B cell (primary cell): ENCODE measurements around the gene CHSY3. TPM values are rescaled to one million over a fixed set of nuclear protein-coding genes. Genes with fewer than 3 reads are reported as not detected.

ENCODE experiments used
- ATAC-seq: fragments of 200-7000 bp; cut with Tn5 transposase; one replicate; pipeline ENCODE4 v1.10.0; 2021; ENCODE audit warnings: low read depth, mild to moderate bottlenecking, moderate number of reproducible peaks, moderate library complexity
- CTCF ChIA-PET: fragments of 350-600 bp; sonication (Branson Sonifier 250); formaldehyde crosslinking; loops from one replicate; lab custom pipeline; 2021; ENCODE audit warnings: antibody characterized with exemption, inconsistent platforms; lab: Charles Lee
- POLR2A ChIA-PET: fragments of 350-600 bp; sonication (Branson Sonifier 250); formaldehyde crosslinking; loops from one replicate; lab custom pipeline; 2021; ENCODE audit warnings: antibody characterized with exemption; lab: Charles Lee
- DNase-seq: peaks from one replicate; pipeline ENCODE4 v3.0.0; 2013
- H2AFZ ChIP-seq: 2 replicates; pipeline ENCODE4 v1.6.1; 2012; ENCODE audit warnings: mild to moderate bottlenecking, low read depth, low read length; ENCODE audit not compliant: insufficient read depth, poor library complexity, severe bottlenecking
- H3K27ac ChIP-seq, 2 donors: 1 replicate in 1 of 2; 2 replicates in 1 of 2; pipeline ENCODE4 v1.5.1; 2012 to 2013; ENCODE audit warnings: low read length in 2 of 2, mild to moderate bottlenecking in 2 of 2, moderate library complexity in 1 of 2
- H3K27me3 ChIP-seq, 4 experiments: fragments of 200-600 bp in 1 of 4; sonication (generic) in 1 of 4; replicated peaks in 1 of 4; 1 replicate in 2 of 4; 2 replicates in 2 of 4; pipeline versions ENCODE4 v1.6.1 to v1.7.0; 2013 to 2016; ENCODE audit warnings: low read length in 3 of 4, mild to moderate bottlenecking in 2 of 4, mixed read lengths in 1 of 4, moderate library complexity in 1 of 4; ENCODE audit not compliant: insufficient read depth in 4 of 4, control insufficient read depth in 3 of 4; ENCODE audit errors: control extremely low read depth in 1 of 4
- H3K36me3 ChIP-seq, 2 experiments: replicated peaks in 1 of 2; 1 replicate in 1 of 2; 2 replicates in 1 of 2; pipeline versions ENCODE4 v1.6.1 to v1.7.1; 2013; ENCODE audit warnings: low read length in 1 of 2; ENCODE audit not compliant: insufficient read depth in 2 of 2, control insufficient read depth in 1 of 2; ENCODE audit errors: control extremely low read depth in 1 of 2, extremely low read depth in 1 of 2
- H3K4me1 ChIP-seq, 2 donors: fragments of 200-600 bp in 1 of 2; sonication (generic) in 1 of 2; 1 replicate in 1 of 2; 2 replicates in 1 of 2; pipeline versions ENCODE4 v1.5.1 to v1.6.1; 2013 to 2017; ENCODE audit warnings: low read length in 2 of 2; ENCODE audit not compliant: control insufficient read depth in 2 of 2, insufficient read depth in 2 of 2
- H3K4me2 ChIP-seq: replicated peaks from 2 replicates; pipeline ENCODE3; 2012; ENCODE audit warnings: mild to moderate bottlenecking, low read depth, low read length; ENCODE audit not compliant: poor library complexity, severe bottlenecking
- H3K4me3 ChIP-seq, 5 experiments: fragments of 200-600 bp in 1 of 5; sonication (generic) in 1 of 5; 1 replicate in 3 of 5; 2 replicates in 2 of 5; pipeline versions ENCODE4 v1.5.1 to v1.7.0; 2011 to 2016; ENCODE audit warnings: low read length in 4 of 5, mild to moderate bottlenecking in 4 of 5, low read depth in 2 of 5, control low read depth in 1 of 5, moderate library complexity in 1 of 5; ENCODE audit not compliant: insufficient read depth in 1 of 5; ENCODE audit errors: control extremely low read depth in 1 of 5, extremely low read depth in 1 of 5
- H3K79me2 ChIP-seq: fragments of 200-600 bp; sonication (generic); one replicate; pipeline ENCODE4 v1.6.0; 2016; ENCODE audit warnings: low read length; ENCODE audit not compliant: control insufficient read depth, insufficient read depth
- H3K9ac ChIP-seq: fragments of 200-600 bp; sonication (generic); 2 replicates; pipeline ENCODE4 v1.6.1; 2017; ENCODE audit warnings: mild to moderate bottlenecking, low read length, moderate library complexity
- H3K9me3 ChIP-seq, 3 donors: one replicate each; pipeline versions ENCODE4 v1.6.1 to v1.7.1; 2013; ENCODE audit warnings: low read length in 2 of 3; ENCODE audit not compliant: control insufficient read depth in 2 of 3, insufficient read depth in 1 of 3; ENCODE audit errors: control extremely low read depth in 1 of 3
- H4K20me1 ChIP-seq: 2 replicates; pipeline ENCODE4 v1.6.0; 2012; ENCODE audit warnings: mild to moderate bottlenecking, low read length; ENCODE audit not compliant: insufficient read depth, control insufficient read depth, poor library complexity, severe bottlenecking
- H3K27ac Mint-ChIP-seq: one replicate; pipeline ENCODE4 v1.8.0; 2021; ENCODE audit warnings: mixed read lengths
- H3K27me3 Mint-ChIP-seq: one replicate; pipeline ENCODE4 v1.8.0; 2021; ENCODE audit warnings: mixed read lengths
- H3K4me1 Mint-ChIP-seq: one replicate; pipeline ENCODE4 v1.8.0; 2021; ENCODE audit warnings: mixed read lengths
- H3K4me3 Mint-ChIP-seq: one replicate; pipeline ENCODE4 v1.8.0; 2021; ENCODE audit warnings: mixed read lengths
- H3K9me3 Mint-ChIP-seq: one replicate; pipeline ENCODE4 v1.8.0; 2022; ENCODE audit warnings: mixed read lengths; ENCODE audit not compliant: insufficient read depth
- CTCF ChIP-seq: fragments of 200-600 bp; IDR thresholded peaks from one replicate; pipeline ENCODE4 v1.8.0; 2022; ENCODE audit warnings: antibody characterized with exemption, mild to moderate bottlenecking
- EZH2 ChIP-seq: IDR thresholded peaks from 2 replicates; pipeline ENCODE4 v1.6.1; 2012; ENCODE audit warnings: borderline replicate concordance, low read depth, mild to moderate bottlenecking, moderate library complexity, low read length; ENCODE audit not compliant: insufficient read depth, poor library complexity, severe bottlenecking
- WGBS: methylation state at CpG from one replicate; pipeline ENCODE4 v1.1.5; 2013; ENCODE audit warnings: missing lambda C conversion rate; ENCODE audit not compliant: insufficient coverage; 5-methylcytosine and 5-hydroxymethylcytosine counted together
- intact Hi-C: fragments of 100-400 bp; cut with micrococcal nuclease; formaldehyde crosslinking; loops from one replicate; pipeline ENCODE4 v1.10.0; 2022
- polyA plus RNA-seq: library from polyadenylated mRNA; depleted of rRNA; stranded (reverse); fragments of >200 nt; gene quantifications from 2 replicates; pipeline ENCODE4 v1.2.3, GENCODE V29; 2012
- total RNA-seq, 2 donors: library from RNA; stranded (reverse); fragments of 120-200 nt in 1 of 2; gene quantifications; 1 replicate in 1 of 2; 2 replicates in 1 of 2; pipeline versions ENCODE4 v1.2.3 to v1.2.4, GENCODE V29; 2013 to 2022

CHSY3 gene
- total and polyA plus RNA-seq, 2 donors (not counting 1 experiment from before 2014, with no cell fraction given), result not detected

GRCh38 chr5:130109152-130109551 lies 204.9 kb downstream of the CHSY3 start:
- H4K20me1 ChIP-seq, result no peaks in the 10 kb centered on the region
- no peaks in the 10 kb centered on the region for H3K27me3 Mint-ChIP-seq
- no peaks in the 10 kb centered on the region for H3K4me1 Mint-ChIP-seq
- H3K79me2 ChIP-seq, result no peaks in the 10 kb centered on the region
- no peak overlapping the region for H3K9ac ChIP-seq
- ChIA-PET CTCF (interaction anchor here (1.1 to 1.3 kb wide), 3 partner anchors 14 to 1310 kb away, joined by 3 to 4 read pairs (median 3); no protein-coding TSS in a partner anchor), POLR2A (no interaction called here)
- no peak overlapping the region for H3K4me2 ChIP-seq
- H3K36me3 ChIP-seq, result no peaks in the 10 kb centered on the region
- H3K4me1 ChIP-seq, result no peaks in the 10 kb centered on the region
- no peak for ATAC-seq
- no peak overlapping the region for H3K27ac ChIP-seq
- no peak overlapping the region for H3K4me3 ChIP-seq
- no peaks in the 10 kb centered on the region for H3K9me3 ChIP-seq
- peak; percentile 11 for DNase-seq
- no peaks in the 10 kb centered on the region for H3K9me3 Mint-ChIP-seq
- H2AFZ ChIP-seq, result no peak overlapping the region
- intact Hi-C loops, result no loop called here
- no CpG with 5 or more reads among the region's 1 CpG for WGBS
- TF ChIP-seq CTCF (peak; percentile 54), EZH2 (no peak)
- H3K4me3 Mint-ChIP-seq, result no peak overlapping the region
- no peak overlapping the region for H3K27ac Mint-ChIP-seq
- no peaks in the 10 kb centered on the region for H3K27me3 ChIP-seq

GRCh38 chr5:130110328-130110727 lies 206.1 kb downstream of the CHSY3 start:
- Mint-ChIP-seq H3K27ac (no peak overlapping the region), H3K4me3 (no peak overlapping the region), H3K27me3 (no peaks in the 10 kb centered on the region), H3K4me1 (no peaks in the 10 kb centered on the region), H3K9me3 (no peaks in the 10 kb centered on the region)
- no peaks in the 10 kb centered on the region for H4K20me1 ChIP-seq
- no peak overlapping the region for H3K27ac ChIP-seq
- no peak for ATAC-seq
- intact Hi-C loops, result no loop called here
- H3K27me3 ChIP-seq, result no peaks in the 10 kb centered on the region
- no peak overlapping the region for H2AFZ ChIP-seq
- H3K4me2 ChIP-seq, result no peak overlapping the region
- H3K4me1 ChIP-seq, result no peaks in the 10 kb centered on the region
- ChIA-PET CTCF (interaction anchor here (1.1 to 1.3 kb wide), 4 partner anchors 15 to 1309 kb away, joined by 3 to 4 read pairs (median 3); no protein-coding TSS in a partner anchor), POLR2A (no interaction called here)
- TF ChIP-seq EZH2, result no peak
- TF ChIP-seq CTCF, result no peak
- H3K36me3 ChIP-seq, result no peaks in the 10 kb centered on the region
- no peaks in the 10 kb centered on the region for H3K9me3 ChIP-seq
- H3K79me2 ChIP-seq, result no peaks in the 10 kb centered on the region
- no peak overlapping the region for H3K9ac ChIP-seq
- H3K4me3 ChIP-seq, result no peak overlapping the region
- DNase-seq, result no peak
